CD4-positive, alpha-beta T cell treated with Interleukin-12 subunit alpha and Interleukin-12 subunit beta, for 1 hour (primary cell): Measurements from ENCODE around the gene OBP2B.
A peak's percentile ranks its signal among the peaks of the same experiment; 100 is the strongest.
"Not testable (repeated sequence)": the region's sequence is repeated elsewhere in the genome, so short reads cannot be mapped to it uniquely, and the experiment has no call there.

ENCODE experiments used
- DNase-seq: peaks from one replicate; pipeline ENCODE4 v3.0.0-alpha.2; 2020

The OBP2B gene

DNA sequence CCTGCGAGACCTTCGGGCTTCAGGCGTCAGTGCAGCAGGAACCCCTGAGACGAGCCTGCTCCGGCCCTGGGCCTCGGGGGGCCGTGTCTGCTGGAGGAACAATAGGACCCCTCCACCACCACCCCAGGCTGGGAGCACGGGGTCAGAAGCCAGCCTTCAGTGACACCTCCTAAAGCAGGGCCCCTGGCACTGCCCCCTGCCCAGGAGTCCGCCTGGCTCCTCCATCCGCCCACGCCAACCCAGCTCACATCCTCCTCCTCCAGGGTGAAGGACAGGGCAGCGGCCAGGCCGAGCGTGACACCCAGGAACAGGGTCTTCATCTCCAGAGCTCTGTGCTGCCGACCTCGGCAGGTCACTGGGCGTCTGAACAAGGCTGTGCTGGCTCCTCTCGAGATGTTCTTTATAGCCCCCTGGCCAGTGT, at the start of gene OBP2B:
Gene OBP2B, minus strand, starts transcription at position 371 of the 421 bp plus-strand sequence. Its CDS starts 51 bp downstream, at position 320.
- DNase-seq = not testable (repeated sequence)

DNA sequence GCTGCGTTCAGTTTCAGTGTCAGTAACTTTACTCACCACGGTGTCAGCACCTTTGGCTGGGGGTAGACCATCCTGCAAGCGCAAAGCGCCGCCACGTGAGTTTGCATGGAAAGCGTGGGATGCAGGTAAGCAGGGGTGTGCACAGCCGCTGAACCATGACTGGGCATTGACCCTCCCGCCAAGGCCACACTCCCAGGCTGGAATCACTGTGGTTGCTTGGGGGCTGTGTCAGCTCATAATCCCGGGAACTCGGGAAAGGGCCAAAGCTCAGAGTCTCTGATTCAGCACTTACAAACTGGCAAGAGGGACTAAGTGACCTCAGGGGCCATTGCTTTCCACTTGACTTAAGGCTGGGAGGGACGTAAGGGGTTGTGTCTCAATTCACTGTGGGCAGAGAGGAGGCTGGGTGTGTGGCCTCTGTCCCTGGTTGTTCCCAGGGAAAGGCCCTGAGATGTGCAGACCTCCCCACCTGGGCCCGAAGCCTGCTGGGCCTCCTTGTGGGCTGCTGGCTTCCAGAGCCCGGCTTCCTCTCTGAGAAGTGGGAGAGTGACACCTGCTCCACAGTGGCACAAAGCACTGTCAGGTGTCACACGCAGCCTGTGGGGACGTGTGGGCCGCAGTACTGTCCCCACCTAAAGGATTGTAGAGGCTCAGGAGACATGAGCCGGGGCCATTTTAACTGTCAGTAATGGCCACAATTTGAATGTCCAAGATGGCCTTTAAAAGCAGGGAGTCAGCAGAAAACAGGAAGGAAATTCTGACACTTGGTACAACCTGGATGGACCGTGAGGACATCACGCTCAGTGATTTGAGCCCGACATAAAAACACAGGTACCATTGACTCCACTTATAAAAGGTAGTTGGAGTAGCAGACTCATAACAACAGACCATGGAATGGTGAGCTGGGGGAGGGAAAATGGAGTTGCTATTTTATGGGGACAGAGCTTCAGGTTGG, 49.3 kb upstream of the OBP2B start:
- DNase-seq = no peak

- no peak for DNase-seq
Observed at GRCh38 chr9:133257465-133257956, 48.5 kb upstream of the OBP2B start.

DNA sequence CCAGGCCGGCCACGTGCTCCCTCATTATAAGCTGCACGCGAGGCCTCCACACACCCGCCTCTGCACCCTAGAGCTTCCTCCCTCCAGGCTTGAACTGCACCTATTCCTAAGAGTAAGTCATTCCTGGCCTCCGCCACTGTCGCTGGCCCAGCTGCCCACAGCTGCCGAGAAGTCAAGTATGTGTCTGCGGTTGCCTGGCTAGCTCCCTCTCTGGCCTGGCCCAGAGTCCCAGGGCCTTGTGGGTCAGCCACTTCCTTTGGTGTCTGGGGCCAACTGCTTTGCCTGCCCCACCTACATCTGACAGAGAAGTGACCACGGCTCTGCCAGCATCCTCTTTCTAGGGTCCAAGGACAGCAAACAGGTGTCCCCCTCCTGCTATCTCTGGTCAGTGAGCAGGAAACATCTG, 47.6 kb upstream of the OBP2B start:
- DNase-seq = no peak

- no peak for DNase-seq
Observed at GRCh38 chr9:133256136-133256461, 47.0 kb upstream of the OBP2B start.

DNA sequence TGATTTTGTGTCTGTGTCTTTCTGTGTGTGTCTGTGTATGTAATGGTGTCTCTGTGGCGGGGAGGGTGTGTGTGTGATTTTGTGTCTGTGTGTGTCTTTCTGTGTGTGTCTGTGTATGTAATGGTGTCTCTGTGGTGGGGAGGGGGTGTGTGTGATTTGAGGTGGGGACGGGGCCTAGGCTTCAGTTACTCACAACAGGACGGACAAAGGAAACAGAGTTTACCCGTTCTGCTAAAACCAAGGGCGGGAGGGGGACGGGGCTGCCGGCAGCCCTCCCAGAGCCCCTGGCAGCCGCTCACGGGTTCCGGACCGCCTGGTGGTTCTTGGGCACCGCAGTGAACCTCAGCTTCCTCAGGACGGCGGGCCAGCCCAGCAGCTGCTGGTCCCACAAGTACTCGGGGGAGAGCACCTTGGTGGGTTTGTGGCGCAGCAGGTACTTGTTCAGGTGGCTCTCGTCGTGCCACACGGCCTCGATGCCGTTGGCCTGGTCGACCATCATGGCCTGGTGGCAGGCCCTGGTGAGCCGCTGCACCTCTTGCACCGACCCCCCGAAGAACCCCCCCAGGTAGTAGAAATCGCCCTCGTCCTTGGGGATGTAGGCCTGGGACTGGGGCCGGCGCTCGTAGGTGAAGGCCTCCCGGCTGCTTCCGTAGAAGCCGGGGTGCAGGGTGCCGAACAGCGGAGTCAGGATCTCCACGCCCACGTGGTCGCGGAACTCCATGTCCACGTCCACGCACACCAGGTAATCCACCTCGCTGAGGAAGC, 46.5 kb upstream of the OBP2B start:
- DNase-seq = no peak

DNA sequence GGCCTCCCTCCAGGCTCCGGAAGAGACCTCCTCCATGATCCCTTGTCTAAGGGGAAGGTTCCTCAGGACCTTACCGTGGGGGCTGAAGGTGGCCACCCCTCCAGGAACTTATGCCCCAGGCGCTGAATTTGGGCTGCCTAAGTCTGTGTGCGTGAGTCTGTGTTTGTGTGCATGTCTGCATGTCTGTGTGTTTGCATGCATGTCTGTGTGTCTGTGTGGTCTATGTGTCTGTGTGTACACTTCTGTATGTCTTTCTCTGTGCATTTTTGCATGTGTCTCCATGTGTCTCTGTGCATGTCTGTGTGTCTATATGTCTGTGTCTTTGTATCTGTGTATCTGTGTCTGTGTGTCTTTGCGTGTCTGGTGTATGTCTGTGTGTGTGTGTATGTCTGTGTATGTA, 45.4 kb upstream of the OBP2B start:
- DNase-seq = no peak

GRCh38 chr9:133253268-133253667, 44.2 kb upstream of the OBP2B start:
- DNase-seq = no peak

DNA sequence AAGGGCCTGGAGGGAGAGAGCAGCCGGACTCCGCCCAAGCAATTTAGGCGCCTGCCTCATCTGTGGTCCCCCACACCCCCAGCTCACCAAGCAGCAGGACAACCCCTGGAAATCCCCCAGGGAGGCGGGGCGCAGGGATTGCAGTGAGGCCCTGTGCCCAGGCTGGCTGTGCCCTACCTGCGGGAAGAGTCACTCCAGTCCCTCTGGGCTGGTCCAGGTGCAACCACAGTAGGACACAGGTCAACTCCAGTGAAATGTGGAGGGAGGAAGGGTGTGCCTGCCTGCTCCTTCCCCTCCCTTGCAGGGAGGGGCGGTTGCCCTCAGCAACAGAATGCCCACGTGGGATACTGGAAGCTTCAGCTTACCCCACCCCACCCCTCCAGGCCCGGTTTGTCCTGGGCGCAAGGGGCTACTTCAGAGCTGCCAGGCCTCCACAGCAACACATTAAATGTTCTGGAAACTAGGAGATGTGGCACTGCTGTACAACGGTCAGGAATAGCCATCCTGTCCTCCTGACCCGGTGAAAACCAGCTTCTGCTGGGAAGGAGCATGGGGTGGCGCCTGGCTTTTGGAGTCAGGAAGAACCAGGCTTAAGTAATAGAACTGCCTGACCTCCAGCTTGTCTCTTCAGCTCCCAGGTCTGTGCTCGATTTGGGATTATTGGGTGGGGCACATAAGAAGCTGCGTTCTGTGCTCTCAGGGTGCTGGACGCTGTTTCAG, 43.4 kb upstream of the OBP2B start:
- DNase-seq = no peak

DNA sequence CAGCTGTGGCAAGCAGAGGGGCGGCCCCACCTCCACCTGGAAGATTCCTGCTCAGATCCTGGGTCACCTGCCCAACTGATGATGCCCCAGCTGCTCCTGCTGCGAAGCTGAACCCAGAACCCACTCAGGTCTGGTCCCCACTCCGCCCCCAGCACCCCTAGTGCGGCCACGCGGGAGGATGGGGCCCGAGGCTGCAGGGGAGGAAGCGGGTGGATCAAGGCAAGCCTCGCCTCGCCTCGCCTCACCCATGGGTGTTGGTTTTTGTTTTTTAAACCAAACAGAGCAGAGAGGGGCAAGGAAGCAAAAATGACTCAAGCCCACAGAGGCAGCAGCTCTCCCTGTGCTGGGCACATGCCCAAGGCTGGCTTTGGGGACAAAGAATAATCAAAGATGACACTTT, 42.7 kb upstream of the OBP2B start:
- no peak for DNase-seq

DNA sequence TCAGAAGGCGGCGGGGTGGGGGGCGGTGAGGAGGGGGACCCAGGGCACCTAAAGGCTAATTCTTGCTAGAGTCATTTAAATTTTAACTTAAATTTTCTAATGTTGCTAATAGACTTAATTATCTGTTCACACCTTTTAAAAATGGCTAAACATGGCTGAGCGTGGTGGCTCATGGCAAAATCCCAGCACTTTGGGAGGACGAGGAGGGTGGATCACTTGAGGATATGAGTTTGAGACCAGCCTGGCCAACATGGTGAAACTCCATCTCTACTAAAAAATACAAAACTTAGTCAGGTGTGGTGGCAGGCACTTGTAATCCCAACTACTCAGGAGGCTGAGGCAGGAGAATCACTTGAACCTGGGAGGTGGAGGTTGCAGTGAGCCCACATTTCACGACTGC, 42.2 kb upstream of the OBP2B start:
- not testable (repeated sequence) for DNase-seq

GRCh38 chr9:133250741-133251170, 41.7 kb upstream of the OBP2B start:
- no peak for DNase-seq

DNA sequence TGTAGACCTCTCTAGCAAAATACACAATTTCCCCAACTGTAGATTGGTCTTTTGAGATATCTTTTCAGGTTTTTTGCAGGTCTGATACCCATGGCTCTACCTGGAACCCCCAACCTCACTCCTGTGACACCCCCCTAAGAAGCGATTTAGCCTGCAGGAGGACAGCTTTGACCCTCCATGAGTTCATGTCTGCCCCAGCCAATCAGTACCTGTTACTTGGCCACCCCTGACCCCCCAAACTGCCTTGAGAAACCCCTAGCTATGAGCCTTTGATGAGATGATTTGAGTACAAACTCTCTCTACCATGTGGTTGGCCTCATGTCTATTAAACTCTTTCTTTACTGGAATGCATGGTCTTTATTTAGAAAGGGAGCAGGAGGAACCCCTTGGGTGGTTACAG, 40.3 kb upstream of the OBP2B start:
- DNase-seq = no peak

GRCh38 chr9:133248726-133249295, 39.8 kb upstream of the OBP2B start:
- no peak for DNase-seq

DNA sequence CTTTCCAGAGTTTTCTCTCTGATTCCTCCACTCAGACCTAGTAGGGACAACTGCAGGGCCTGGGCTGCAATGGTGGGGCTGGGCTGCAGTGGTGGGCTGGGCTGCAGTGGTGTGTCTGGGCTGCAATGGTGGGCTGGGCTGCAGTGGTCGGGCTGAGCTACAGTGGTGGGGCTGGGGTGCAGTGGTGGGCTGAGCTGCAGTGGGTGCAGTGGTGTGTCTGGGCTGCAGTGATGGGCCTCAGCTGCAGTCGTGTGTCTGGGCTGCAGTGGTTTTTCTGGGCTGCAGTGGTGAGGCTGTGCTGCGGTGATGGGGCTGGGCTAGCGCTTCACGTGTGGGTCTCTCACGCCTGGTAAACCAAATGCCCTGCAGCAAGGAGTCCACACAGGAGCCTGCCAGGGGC, 38.6 kb upstream of the OBP2B start:
- DNase-seq = no peak

- DNase-seq = no peak
Observed at GRCh38 chr9:133246991-133247390, 37.9 kb upstream of the OBP2B start.

DNA sequence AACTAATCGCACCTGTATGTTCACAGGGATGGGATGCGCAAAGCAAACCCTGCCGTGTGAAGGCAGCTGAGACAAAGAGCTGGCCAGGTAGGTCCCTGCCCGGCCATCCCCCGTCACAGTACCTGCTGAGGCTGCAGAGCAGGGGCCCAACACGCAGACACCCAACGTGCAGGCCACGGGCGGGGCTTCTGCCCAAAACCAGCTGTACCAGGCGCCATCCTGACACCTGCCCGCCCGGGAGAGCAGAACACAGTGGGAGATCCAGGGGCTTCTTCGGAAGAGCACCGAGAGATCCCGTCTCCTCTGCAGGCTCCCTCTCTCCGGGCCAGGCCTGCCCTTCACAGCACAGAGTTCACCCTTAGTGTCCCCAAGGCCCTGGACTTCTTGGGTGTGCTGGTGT, 37.5 kb upstream of the OBP2B start:
- DNase-seq = no peak

DNA sequence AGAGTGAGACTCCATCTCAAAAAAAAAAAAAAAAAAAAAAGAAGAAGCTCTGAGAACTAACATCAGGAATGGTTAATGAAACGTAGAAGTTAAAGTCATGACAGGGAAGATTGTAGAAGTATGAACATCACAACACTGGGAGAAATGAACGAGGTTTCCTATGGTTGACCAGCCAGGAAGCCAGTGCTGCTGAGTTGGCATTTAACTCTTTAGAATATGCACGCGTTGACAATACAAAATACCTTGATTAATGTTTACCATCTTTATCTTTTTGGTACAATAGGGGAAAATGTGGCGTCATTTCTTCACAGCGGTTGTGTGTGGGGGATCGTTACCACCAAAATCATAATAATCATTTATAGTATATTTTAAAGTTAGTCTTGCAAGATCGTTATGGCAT, 33.9 kb upstream of the OBP2B start:
- no peak for DNase-seq

DNA sequence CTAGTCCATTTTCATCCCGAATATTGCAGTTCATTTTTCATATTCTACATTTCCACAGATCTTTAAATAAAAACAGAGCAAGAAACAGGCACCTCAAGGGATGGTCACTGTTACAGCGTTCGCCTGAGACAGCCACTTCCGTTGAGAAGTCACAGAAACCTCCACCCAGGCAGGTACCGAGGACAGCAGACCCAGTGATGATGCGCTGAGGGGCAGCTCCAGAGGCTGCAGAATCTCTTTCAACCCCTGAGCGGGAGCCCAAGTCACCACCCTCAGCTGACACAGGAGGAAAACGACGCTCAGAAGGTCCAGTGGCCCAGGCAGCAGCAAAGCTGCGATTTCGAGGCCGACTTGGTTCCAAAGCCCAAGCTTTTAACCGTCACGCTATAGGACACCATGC, 33.2 kb upstream of the OBP2B start:
- no peak for DNase-seq

DNA sequence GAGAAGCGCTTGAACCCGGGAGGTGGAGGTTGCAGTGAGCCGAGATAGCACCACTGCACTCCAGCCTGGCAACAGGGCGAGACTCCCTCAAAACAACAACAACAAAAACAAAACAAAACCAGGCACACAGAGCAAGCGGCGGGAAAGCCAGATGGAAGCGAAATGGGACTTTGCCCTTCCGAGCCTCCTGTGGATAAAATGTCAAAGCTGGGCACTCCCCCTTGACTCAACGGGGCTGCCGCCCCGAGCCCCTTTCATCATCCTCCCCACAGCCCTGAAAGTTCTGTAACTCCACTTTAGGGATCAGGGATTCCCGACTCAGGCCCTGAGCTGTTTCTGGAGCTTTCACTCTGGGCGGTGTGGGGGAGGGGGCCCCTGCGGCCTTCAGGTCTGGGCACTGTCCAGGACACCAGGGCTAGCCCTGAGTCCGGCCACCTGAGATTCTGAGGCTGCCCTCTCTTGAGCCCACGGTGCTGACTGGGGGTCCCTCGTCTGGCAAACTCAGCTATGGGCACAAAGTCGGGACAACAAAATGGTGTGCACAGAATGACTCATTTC, 30.6 kb upstream of the OBP2B start:
- no peak for DNase-seq

GRCh38 chr9:133238851-133239532, 29.9 kb upstream of the OBP2B start:
- DNase-seq = peak; percentile 63
